ENCODE results near the gene MYCBPAP.

MYCBPAP gene

GRCh38 chr17:50550661-50551432, 42.6 kb downstream of the MYCBPAP start:
- DNase-seq (ENCODE audit: low read depth in 1 of 2, low spot score in 1 of 2) = no peak

GRCh38 chr17:50551433-50551815, 43.2 kb downstream of the MYCBPAP start:
- no peak for DNase-seq (ENCODE audit: low read depth in 1 of 2, low spot score in 1 of 2)

DNA sequence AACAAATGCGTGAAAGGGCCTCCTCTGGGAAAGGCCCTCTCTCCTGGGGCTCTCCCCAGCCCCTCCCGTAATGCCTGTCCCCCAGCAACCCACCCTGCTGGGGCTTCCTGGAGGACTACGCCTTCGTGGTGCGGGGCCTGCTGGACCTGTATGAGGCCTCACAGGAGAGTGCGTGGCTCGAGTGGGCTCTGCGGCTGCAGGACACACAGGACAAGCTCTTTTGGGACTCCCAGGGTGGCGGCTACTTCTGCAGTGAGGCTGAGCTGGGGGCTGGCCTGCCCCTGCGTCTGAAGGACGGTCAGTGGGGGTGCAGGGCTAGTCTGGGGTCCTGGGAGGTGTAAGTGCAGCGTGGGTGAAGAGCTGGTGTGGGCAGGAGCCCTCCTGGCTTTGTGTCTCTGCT, 43.6 kb downstream of the MYCBPAP start:
- DNase-seq (ENCODE audit: low read depth in 1 of 2, low spot score in 1 of 2) = no peak

- DNase-seq (ENCODE audit: low read depth in 1 of 2, low spot score in 1 of 2) = no peak
These were observed 46.0 kb downstream of the MYCBPAP start for GRCh38 chr17:50554201-50554600.

GRCh38 chr17:50556803-50557202, 48.6 kb downstream of the MYCBPAP start:
- no peak for DNase-seq (ENCODE audit: low read depth in 1 of 2, low spot score in 1 of 2)

DNA sequence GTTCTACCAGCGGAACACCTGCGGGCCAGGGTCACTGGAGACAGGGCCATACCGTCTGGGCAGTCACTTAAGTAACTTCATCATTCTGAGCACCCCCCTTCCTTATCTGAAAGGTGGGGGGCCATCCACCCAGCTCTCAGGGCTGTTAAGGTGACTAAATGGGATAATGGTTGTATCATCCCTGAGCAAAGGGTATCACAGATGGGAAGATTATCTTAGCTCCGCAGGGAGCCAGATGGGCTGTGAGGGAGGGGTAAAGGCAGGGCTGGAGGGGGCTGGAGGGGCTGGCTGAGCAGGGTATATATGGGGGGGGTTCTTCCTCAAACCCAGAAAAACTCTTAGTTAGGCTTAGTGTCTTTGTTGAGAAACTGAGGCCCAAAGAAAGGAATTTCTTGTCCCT, 49.4 kb downstream of the MYCBPAP start:
- no peak for DNase-seq (ENCODE audit: low read depth in 1 of 2, low spot score in 1 of 2)

GRCh38 chr17:50558091-50558490, 49.9 kb downstream of the MYCBPAP start:
- no peak for DNase-seq (ENCODE audit: low read depth in 1 of 2, low spot score in 1 of 2)

DNA sequence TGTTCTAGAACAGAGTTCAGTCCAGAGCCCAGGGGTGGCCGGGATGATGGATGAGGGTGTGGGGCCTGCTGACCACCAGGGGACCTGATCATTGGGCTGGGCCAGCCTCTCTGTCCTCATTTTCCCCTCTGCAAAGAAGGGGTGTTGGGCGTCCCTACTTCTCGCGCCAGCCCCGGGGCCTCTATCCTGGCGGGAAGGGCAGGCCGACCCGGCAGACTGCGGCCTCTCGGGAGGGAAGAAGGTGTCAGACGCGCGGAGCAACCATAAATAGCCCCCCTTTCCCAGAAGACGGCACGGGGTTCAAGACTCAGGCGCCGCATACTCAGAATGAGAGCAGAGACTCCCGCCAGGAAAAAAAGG, 50.3 kb downstream of the MYCBPAP start:
- no peak for DNase-seq (ENCODE audit: low read depth in 1 of 2, low spot score in 1 of 2)

GRCh38 chr17:50558941-50559614, 50.8 kb downstream of the MYCBPAP start:
- DNase-seq (ENCODE audit: low read depth in 1 of 2, low spot score in 1 of 2) = peak in 1 of 2 donors; percentile 21

- no peak for DNase-seq (ENCODE audit: low read depth in 1 of 2, low spot score in 1 of 2)
These were observed 51.5 kb downstream of the MYCBPAP start for GRCh38 chr17:50559674-50560184.

DNA sequence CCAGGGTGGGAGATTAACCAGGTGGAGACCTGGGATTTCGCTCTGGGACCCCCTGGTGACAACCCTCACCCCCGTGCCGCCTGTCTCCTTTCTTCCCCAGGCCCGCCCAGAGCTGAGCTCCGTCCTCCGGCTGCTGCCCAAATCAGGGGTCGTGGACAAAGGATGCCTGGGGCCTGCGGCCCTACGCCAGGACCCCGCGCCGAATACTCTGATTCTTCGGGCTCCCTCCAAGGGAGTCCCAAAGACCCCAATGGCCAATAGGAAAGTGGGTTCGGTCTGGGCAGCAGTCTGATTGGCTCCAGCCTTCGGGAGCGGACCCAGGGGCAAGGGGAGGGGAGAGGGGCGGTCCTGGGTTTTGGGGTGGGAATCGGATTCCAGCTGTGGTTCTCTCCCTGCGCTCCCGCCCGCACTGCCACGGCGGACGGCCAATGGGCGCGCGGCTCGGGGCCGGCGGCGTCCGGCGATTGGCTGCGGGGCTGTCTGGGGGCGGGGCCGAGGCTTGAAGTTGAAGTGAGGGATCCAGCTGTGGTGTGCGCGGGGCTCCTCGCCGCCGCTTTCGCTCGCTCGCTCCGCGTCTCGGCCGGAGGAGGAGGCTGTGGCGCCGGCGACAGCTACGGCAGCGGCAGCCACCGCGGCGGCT, 52.1 kb downstream of the MYCBPAP start, which contains the start of gene CACNA1G:
Gene CACNA1G, plus strand, starts transcription at position 531 of the 640 bp plus-strand sequence. CDS start 745 bp downstream, outside the sequence.
- DNase-seq (ENCODE audit: low read depth in 1 of 2, low spot score in 1 of 2) = peak; percentile 73 to 76

- DNase-seq (ENCODE audit: low read depth in 1 of 2, low spot score in 1 of 2) = no peak
These were observed 52.9 kb downstream of the MYCBPAP start for GRCh38 chr17:50560931-50561745.

DNA sequence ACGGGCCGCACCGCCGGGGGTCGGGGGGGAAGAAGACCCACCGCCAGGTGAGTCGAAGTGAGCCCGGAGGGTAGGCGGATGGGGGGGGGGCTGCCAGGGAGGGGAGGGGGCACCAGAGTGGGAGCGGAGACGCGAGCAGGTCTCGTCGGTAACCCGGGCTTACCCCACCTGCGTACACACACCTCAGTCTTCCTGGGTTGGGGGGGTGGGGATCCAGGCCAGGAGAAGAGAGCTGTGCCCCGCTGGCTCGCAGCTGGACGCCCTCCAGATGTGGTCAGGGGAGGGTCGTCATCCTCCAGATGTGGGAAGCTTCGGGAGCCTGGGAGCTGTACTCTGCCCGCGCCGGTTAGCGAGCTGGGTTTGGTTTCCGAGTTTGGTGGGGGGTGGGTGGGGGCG, 53.5 kb downstream of the MYCBPAP start:
- DNase-seq (ENCODE audit: low read depth in 1 of 2, low spot score in 1 of 2) = no peak

DNA sequence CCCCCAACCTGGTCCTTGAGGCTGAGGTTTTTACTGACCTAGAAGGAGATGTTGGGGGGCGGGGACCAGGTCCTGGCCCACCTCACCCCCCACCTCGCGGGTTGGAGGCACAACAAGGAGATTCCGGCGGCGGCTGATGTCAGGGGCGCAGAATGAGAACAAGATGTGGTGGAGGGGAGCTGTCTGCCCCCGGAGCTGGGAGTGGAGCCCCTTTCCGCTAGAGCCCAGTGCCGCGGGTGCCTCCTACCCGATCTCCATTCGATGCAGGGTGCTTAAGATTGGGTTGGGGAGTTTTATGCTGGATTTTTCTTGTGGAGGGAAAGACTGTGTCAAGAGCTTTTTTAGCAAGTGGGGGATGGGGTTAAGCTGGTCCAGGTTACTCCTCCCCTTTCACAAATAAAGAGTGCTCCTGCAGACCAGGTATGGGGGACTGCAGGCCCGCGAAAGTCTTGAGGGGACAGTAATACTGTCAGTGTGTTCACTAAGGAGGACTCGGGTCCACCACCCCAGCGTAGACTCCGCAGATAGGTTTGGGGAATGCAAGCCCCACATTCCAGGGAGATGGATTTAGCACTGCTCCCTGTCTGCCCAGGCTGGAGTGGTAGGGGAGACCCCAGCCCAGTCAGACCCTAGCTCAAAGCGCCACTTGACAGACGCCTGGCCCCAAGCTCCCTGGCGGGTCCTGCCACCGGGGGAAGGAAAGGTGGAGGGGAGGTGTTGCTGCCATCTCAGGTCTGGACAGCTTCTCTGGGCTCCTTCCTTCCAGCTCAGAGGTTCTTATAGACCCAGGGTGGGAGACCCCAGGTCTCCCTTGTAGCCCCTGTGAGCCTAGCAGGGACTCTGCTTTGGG, 54.2 kb downstream of the MYCBPAP start:
- no peak for DNase-seq (ENCODE audit: low read depth in 1 of 2, low spot score in 1 of 2)

GRCh38 chr17:50563092-50563511, 54.9 kb downstream of the MYCBPAP start:
- DNase-seq (ENCODE audit: low read depth in 1 of 2, low spot score in 1 of 2) = no peak

GRCh38 chr17:50564916-50565315, 56.7 kb downstream of the MYCBPAP start:
- DNase-seq (ENCODE audit: low read depth in 1 of 2, low spot score in 1 of 2) = no peak

- no peak for DNase-seq (ENCODE audit: low read depth in 1 of 2, low spot score in 1 of 2)
These were observed 57.4 kb downstream of the MYCBPAP start for GRCh38 chr17:50565402-50566350.

DNA sequence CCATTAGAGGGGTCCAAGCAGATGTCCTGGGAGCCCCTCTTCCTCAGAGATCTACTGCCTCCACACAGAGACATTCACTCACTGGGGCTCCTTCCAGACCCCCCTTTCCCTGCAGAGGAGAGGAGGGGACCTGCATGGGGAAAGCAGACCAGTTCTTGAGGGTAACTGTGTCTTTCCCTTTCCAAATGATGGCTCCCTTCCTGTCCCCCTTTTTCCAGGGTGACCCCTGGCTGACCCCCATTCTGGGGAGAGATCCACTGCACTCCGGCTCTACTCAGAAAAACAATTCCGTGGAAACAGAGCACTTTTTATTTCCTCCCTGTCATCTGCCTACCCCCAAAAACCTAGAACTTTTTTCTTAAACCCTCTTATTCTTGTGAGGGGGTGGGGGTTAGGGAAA, 58.6 kb downstream of the MYCBPAP start:
- no peak for DNase-seq (ENCODE audit: low read depth in 1 of 2, low spot score in 1 of 2)

DNA sequence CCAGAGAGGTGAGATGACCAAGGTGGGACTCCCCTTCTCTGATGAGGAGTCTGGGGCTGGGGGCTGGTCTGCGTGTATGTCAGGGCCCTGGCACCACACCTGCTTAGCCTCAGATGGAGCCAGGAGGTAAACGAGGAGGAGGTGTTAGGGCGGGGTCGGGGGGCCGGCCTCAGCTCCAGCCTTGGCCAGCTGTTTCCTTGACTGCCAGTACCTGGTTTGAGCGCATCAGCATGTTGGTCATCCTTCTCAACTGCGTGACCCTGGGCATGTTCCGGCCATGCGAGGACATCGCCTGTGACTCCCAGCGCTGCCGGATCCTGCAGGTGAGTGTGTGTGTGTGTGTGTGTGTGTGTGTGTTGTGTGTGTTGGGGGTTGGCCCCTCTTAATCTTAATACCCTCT, 60.4 kb downstream of the MYCBPAP start:
- DNase-seq (ENCODE audit: low read depth in 1 of 2, low spot score in 1 of 2) = no peak
